Gastrocnemius medialis (tissue), 4 donors: Measurements from ENCODE around the gene NTM.

Source experiments
- POLR2A ChIP-seq, 2 donors: fragments of 450-650 bp; IDR thresholded peaks; one replicate each; pipeline ENCODE4 v1.6.1; 2017; ENCODE audit warnings: antibody characterized with exemption in 2 of 2, mild to moderate bottlenecking in 2 of 2, moderate library complexity in 2 of 2
- TF ChIP-seq, protein P1 (sequence below), 5 experiments: fragments of 450-650 bp in 3 of 5; fragments of 200-600 bp in 2 of 5; sonication (generic) in 2 of 5; IDR thresholded peaks in 4 of 5; conservative IDR thresholded peaks in 1 of 5; 1 replicate in 4 of 5; 2 replicates in 1 of 5; pipeline ENCODE4 v1.5.1; 2016 to 2019; ENCODE audit warnings: antibody characterized with exemption in 5 of 5, mild to moderate bottlenecking in 3 of 5, moderate library complexity in 3 of 5

DNA sequence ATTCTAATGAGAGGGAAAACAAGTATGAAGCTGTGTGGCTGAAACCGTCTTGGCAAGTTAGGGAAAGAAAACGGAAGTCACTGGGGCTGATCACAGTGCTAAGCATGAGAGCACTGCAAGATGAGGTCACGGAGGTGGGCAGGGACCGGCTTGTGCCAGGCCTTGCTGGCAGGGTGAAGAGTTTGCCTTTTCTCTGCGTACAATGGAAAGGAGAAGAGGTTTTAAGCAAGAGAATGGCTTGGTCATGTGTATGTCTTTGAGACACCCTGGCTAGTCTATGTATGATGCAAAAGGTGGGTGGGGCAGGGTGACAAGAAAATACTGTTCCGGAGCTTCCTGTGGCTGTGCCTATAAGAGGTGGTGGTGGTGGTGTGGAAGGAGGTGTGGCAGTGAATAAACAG lies 567.9 kb downstream of the NTM start:
- TF ChIP-seq, protein P1, sequence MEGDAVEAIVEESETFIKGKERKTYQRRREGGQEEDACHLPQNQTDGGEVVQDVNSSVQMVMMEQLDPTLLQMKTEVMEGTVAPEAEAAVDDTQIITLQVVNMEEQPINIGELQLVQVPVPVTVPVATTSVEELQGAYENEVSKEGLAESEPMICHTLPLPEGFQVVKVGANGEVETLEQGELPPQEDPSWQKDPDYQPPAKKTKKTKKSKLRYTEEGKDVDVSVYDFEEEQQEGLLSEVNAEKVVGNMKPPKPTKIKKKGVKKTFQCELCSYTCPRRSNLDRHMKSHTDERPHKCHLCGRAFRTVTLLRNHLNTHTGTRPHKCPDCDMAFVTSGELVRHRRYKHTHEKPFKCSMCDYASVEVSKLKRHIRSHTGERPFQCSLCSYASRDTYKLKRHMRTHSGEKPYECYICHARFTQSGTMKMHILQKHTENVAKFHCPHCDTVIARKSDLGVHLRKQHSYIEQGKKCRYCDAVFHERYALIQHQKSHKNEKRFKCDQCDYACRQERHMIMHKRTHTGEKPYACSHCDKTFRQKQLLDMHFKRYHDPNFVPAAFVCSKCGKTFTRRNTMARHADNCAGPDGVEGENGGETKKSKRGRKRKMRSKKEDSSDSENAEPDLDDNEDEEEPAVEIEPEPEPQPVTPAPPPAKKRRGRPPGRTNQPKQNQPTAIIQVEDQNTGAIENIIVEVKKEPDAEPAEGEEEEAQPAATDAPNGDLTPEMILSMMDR (IDR thresholded peaks at IDR 0.05 in 4 of 5, conservative IDR thresholded peaks at IDR 0.05 in 1 of 5) = no peak
- no peak for TF ChIP-seq POLR2A (IDR thresholded peaks at IDR 0.05)
